Natural killer cell (primary cell): Measurements from ENCODE around the gene PSD. TPM values are rescaled to one million over a fixed set of nuclear protein-coding genes. Genes with fewer than 3 reads are reported as not detected.
A peak's percentile ranks its signal among the peaks of the same experiment; 100 is the strongest.

Experiments used
- ATAC-seq, 3 donors: fragments of 150-1000 bp in 2 of 3; fragments of 200-7000 bp in 1 of 3; cut with Tn5 transposase; 1 replicate in 1 of 3; 2 replicates in 2 of 3; pipeline ENCODE4 v1.10.0; 2021; ENCODE audit warnings: mild to moderate bottlenecking in 2 of 3, moderate library complexity in 2 of 3
- DNase-seq, 2 donors: peaks; one replicate each; pipeline versions ENCODE4 v3.0.0 to v3.0.0-alpha.2; 2013 to 2021; ENCODE audit warnings: mixed read lengths in 1 of 2
- H3K27ac ChIP-seq: one replicate; pipeline ENCODE4 v1.5.1; 2013; ENCODE audit warnings: mild to moderate bottlenecking, low read length
- H3K27me3 ChIP-seq: one replicate; pipeline ENCODE4 v1.6.1; 2013; ENCODE audit warnings: low read length; ENCODE audit not compliant: control insufficient read depth, insufficient read depth
- H3K36me3 ChIP-seq: one replicate; pipeline ENCODE4 v1.6.1; 2013; ENCODE audit warnings: low read length; ENCODE audit not compliant: control insufficient read depth, insufficient read depth
- H3K4me1 ChIP-seq: one replicate; pipeline ENCODE4 v1.6.1; 2013; ENCODE audit warnings: low read length; ENCODE audit not compliant: control insufficient read depth, insufficient read depth
- H3K4me3 ChIP-seq: one replicate; pipeline ENCODE4 v1.5.1; 2013; ENCODE audit warnings: low read length
- H3K9me3 ChIP-seq: one replicate; pipeline ENCODE4 v1.6.1; 2013; ENCODE audit warnings: low read length; ENCODE audit not compliant: control insufficient read depth, insufficient read depth
- H3K27ac Mint-ChIP-seq, 2 donors: one replicate each; pipeline ENCODE4 v1.8.0; 2022; ENCODE audit warnings: mild to moderate bottlenecking in 2 of 2, mixed read lengths in 2 of 2, moderate library complexity in 1 of 2
- H3K27me3 Mint-ChIP-seq, 2 donors: one replicate each; pipeline ENCODE4 v1.8.0; 2022; ENCODE audit warnings: low read depth in 2 of 2, mixed read lengths in 2 of 2
- H3K36me3 Mint-ChIP-seq: one replicate; pipeline ENCODE4 v1.8.0; 2022; ENCODE audit warnings: mixed read lengths
- H3K4me1 Mint-ChIP-seq, 2 donors: one replicate each; pipeline ENCODE4 v1.8.0; 2022; ENCODE audit warnings: mixed read lengths in 2 of 2
- H3K4me3 Mint-ChIP-seq: one replicate; pipeline ENCODE4 v1.8.0; 2022; ENCODE audit warnings: mild to moderate bottlenecking, moderate library complexity, mixed read lengths
- H3K9me3 Mint-ChIP-seq, 2 donors: one replicate each; pipeline ENCODE4 v1.8.0; 2022; ENCODE audit warnings: mixed read lengths in 2 of 2
- WGBS: methylation state at CpG from one replicate; pipeline ENCODE4 v1.1.7; 2013; ENCODE audit warnings: missing lambda C conversion rate; ENCODE audit not compliant: insufficient coverage; 5-methylcytosine and 5-hydroxymethylcytosine counted together
- intact Hi-C: fragments of 100-400 bp; cut with micrococcal nuclease; formaldehyde crosslinking; loops from one replicate; pipeline ENCODE4 v1.14.2; 2022
- total RNA-seq, 4 donors: library from RNA; stranded (reverse); fragments of 120-200 nt in 1 of 4; gene quantifications; one replicate each; pipeline versions ENCODE4 v1.2.3 to v1.2.4, GENCODE V29; 2013 to 2022
- TF ChIP-seq, protein P1 (sequence below): fragments of 200-600 bp; IDR thresholded peaks from one replicate; pipeline ENCODE4 v1.8.0; 2022; ENCODE audit warnings: antibody characterized with exemption

PSD gene
- total RNA-seq = 1 to 10 TPM; 1.9 to 2.4 (median 2.1) TPM
- total RNA-seq (2013) = 0.45 TPM

DNA sequence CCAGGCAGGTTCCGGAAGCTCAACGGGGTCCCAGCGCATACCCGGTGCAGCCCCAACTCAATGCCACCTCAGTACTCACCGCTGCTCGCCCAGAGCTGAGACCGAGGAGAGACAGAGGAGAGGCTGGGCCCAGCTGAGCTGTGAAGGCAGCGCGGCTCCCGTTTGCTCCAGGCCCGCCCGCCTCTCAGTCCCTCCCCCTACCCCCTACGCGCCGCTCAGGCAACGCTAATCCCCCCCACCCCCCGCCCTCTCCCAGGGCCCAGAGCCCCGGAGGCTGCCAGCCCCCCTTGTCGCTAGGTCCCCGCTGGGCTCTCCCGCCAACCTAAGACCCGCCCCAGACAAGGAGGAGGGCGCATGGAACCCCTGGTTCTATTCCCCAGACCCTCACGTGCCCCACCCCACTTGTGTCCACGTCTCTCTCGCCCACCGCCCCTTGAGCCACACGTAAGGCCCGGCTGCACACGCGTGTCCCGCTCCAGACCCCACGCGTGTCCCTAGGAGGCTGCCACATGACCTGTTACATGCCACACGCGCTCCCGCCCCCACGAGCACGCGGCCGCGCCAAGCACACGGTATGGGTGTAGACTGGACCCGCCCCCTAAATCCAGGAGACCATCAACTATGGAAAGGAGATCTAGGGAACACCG, at the start of gene PSD:
PSD (minus strand) TSS at position 164 of the 647 bp plus-strand sequence. CDS start 1,747 bp downstream, outside the sequence.
- peaks cover 9 to 44% of the 10 kb centered on the region in 2 donors for H3K4me1 Mint-ChIP-seq
- Histone ChIP-seq H3K4me3 (no peak within 1 kb of the TSS), H3K4me1 (peaks cover 39% of the 10 kb centered on the region), H3K27me3 (peaks cover 26% of the 10 kb centered on the region), H3K9me3 (no peaks in the 10 kb centered on the region), H3K36me3 (peaks cover 3% of the 10 kb centered on the region), H3K27ac (no peak within 1 kb of the TSS)
- DNase-seq (no peak), ATAC-seq (no peak)
- H3K4me3 Mint-ChIP-seq = peak within 1 kb of the TSS; percentile 98
- intact Hi-C loops = loop anchor here (5.0 kb wide), 1 partner anchor 44 kb away; no protein-coding TSS in a partner anchor
- H3K36me3 Mint-ChIP-seq = no peaks in the 10 kb centered on the region
- peak within 1 kb of the TSS in 1 of 2 donors; percentile 36 for H3K27ac Mint-ChIP-seq
- 7% methylated on average over 42 of the region's 45 CpGs for WGBS
- H3K27me3 Mint-ChIP-seq = peaks cover 5 to 32% of the 10 kb centered on the region in 2 donors
- H3K9me3 Mint-ChIP-seq = no peaks in the 10 kb centered on the region
- TF ChIP-seq, protein P1, sequence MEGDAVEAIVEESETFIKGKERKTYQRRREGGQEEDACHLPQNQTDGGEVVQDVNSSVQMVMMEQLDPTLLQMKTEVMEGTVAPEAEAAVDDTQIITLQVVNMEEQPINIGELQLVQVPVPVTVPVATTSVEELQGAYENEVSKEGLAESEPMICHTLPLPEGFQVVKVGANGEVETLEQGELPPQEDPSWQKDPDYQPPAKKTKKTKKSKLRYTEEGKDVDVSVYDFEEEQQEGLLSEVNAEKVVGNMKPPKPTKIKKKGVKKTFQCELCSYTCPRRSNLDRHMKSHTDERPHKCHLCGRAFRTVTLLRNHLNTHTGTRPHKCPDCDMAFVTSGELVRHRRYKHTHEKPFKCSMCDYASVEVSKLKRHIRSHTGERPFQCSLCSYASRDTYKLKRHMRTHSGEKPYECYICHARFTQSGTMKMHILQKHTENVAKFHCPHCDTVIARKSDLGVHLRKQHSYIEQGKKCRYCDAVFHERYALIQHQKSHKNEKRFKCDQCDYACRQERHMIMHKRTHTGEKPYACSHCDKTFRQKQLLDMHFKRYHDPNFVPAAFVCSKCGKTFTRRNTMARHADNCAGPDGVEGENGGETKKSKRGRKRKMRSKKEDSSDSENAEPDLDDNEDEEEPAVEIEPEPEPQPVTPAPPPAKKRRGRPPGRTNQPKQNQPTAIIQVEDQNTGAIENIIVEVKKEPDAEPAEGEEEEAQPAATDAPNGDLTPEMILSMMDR = no peak

DNA sequence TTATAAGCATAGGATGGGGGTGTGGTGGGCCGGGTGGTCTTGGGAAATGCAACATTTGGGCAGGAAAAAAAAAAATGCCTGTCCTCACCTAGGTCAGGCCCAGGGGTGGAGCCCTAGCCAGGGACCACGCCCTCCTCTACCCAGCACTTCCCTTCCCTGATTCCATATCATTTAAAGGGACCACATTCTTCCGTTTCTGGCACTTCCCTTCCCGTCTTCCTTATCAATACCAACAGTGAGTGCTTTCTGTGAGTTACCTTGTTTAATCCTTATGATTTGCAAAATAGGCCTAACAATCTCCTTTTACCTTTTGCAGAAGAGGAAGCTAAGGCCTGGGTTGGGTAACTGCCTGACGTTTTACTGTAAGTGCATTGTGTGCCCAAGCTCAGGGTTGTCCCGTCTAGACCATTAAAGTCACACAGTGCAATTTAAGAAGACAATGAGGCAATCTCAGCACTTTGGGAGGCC, 49.4 kb upstream of the PSD start:
- DNase-seq (no peak), ATAC-seq (no peak)
- intact Hi-C loops = no loop called here
- Histone ChIP-seq H3K4me3 (no peak overlapping the region), H3K36me3 (no peaks in the 10 kb centered on the region), H3K27me3 (no peaks in the 10 kb centered on the region), H3K4me1 (peaks cover under 1% of the 10 kb centered on the region), H3K9me3 (no peaks in the 10 kb centered on the region), H3K27ac (no peak overlapping the region)
- Mint-ChIP-seq H3K36me3 (no peaks in the 10 kb centered on the region), H3K4me3 (no peak overlapping the region), H3K9me3 (no peaks in the 10 kb centered on the region), H3K4me1 (peaks cover under 1 to 8% of the 10 kb centered on the region in 2 donors), H3K27ac (no peak overlapping the region), H3K27me3 (peaks cover 0 to 2% of the 10 kb centered on the region in 2 donors)
- TF ChIP-seq, protein P1 = no peak
- WGBS = 80% methylated on average over 6 of the region's 6 CpGs

DNA sequence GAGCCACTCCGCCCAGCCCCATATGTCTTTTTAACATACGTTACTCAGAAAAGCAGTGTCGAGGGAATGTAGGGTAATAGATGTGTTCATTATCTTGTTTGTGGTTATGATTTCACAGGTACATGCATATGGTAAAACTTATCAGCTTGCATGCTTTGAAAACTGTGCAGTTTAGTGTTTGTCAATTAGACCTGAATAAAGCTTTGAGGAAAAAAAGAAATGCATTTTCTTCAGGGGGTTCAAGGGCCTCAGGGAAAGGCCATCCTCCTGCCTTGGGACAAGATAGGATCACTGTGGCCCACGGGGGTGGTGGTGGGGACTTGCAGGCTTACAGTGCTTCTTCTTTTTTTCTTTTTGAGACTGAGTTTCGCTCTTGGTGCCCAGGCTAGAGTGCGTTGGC, 48.7 kb upstream of the PSD start:
- Mint-ChIP-seq H3K9me3 (no peaks in the 10 kb centered on the region), H3K27me3 (peaks cover 0 to 2% of the 10 kb centered on the region in 2 donors), H3K36me3 (no peaks in the 10 kb centered on the region), H3K4me3 (no peak overlapping the region), H3K27ac (no peak overlapping the region), H3K4me1 (peaks cover 7 to 14% of the 10 kb centered on the region in 2 donors)
- Histone ChIP-seq H3K36me3 (no peaks in the 10 kb centered on the region), H3K4me3 (no peak overlapping the region), H3K27me3 (no peaks in the 10 kb centered on the region), H3K27ac (no peak overlapping the region), H3K9me3 (no peaks in the 10 kb centered on the region), H3K4me1 (no peaks in the 10 kb centered on the region)
- no peak for DNase-seq
- no peak for ATAC-seq
- intact Hi-C loops = no loop called here
- 83% methylated on average over 6 of the region's 6 CpGs for WGBS
- TF ChIP-seq, protein P1 = no peak
